Smooth muscle cell (in vitro differentiated cells): ENCODE results near the gene PROP1. TPM values are rescaled to one million over a fixed set of nuclear protein-coding genes. Genes with fewer than 3 reads are reported as not detected.

Experiments used
- DNase-seq: peaks from one replicate; lab custom pipeline; 2025; ENCODE audit not compliant: unreplicated experiment; lab: John Stamatoyannopoulos, UW
- H2AFZ ChIP-seq: fragments of 200-600 bp; sonication (generic); 2 replicates; pipeline ENCODE4 v1.6.0; 2016; ENCODE audit warnings: antibody characterized with exemption, low read depth, mild to moderate bottlenecking
- H3F3A ChIP-seq: fragments of 200-600 bp; sonication (generic); 2 replicates; pipeline ENCODE4 v1.6.0; 2017; ENCODE audit warnings: antibody characterized with exemption, low read depth
- H3K27ac ChIP-seq: fragments of 200-600 bp; sonication (generic); 2 replicates; pipeline ENCODE4 v1.5.1; 2016; ENCODE audit warnings: low read depth, mild to moderate bottlenecking
- H3K27me3 ChIP-seq: fragments of 200-600 bp; sonication (generic); 2 replicates; pipeline ENCODE4 v1.6.1; 2016; ENCODE audit warnings: low read depth, mild to moderate bottlenecking
- H3K36me3 ChIP-seq: fragments of 200-600 bp; sonication (generic); 2 replicates; pipeline ENCODE4 v1.5.1; 2016; ENCODE audit warnings: low read depth
- H3K4me1 ChIP-seq: fragments of 200-600 bp; sonication (generic); 2 replicates; pipeline ENCODE4 v1.5.1; 2016; ENCODE audit warnings: low read depth
- H3K4me2 ChIP-seq: fragments of 200-600 bp; sonication (generic); 2 replicates; pipeline ENCODE4 v1.6.0; 2016; ENCODE audit warnings: mild to moderate bottlenecking
- H3K4me3 ChIP-seq: fragments of 200-600 bp; sonication (generic); 2 replicates; pipeline ENCODE4 v1.5.1; 2016; ENCODE audit warnings: mild to moderate bottlenecking
- H3K79me2 ChIP-seq: fragments of 200-600 bp; sonication (generic); 2 replicates; pipeline ENCODE4 v1.6.0; 2016; ENCODE audit warnings: low read depth, mild to moderate bottlenecking
- H3K9ac ChIP-seq: fragments of 200-600 bp; sonication (generic); 2 replicates; pipeline ENCODE4 v1.6.0; 2016; ENCODE audit warnings: low read depth
- H3K9me3 ChIP-seq: fragments of 200-600 bp; sonication (generic); replicated peaks from 2 replicates; pipeline ENCODE4 v1.5.1; 2016; ENCODE audit warnings: low read depth
- H4K20me1 ChIP-seq: fragments of 200-600 bp; sonication (generic); 2 replicates; pipeline ENCODE4 v1.6.0; 2016; ENCODE audit warnings: low read depth
- WGBS: methylation state at CpG from one replicate; pipeline ENCODE4 v1.1.7; 2016; ENCODE audit warnings: low lambda C conversion rate; 5-methylcytosine and 5-hydroxymethylcytosine counted together
- polyA plus RNA-seq: library from polyadenylated mRNA; unstranded; fragments of >200 nt; fragmentation: Nextera tagmentation; extraction: Ambion mirVana; gene quantifications from 2 replicates; pipeline ENCODE4 v1.2.1, GENCODE V29; 2016
- total RNA-seq: library from RNA; depleted of rRNA; stranded (reverse); fragments of >200 nt; gene quantifications from 2 replicates; pipeline ENCODE4 v1.2.3, GENCODE V29; 2014
- TF ChIP-seq, protein P1 (sequence below): fragments of 200-600 bp; sonication (generic); IDR thresholded peaks from 2 replicates; pipeline ENCODE4 v1.5.1; 2017; ENCODE audit warnings: borderline replicate concordance, mild to moderate bottlenecking, antibody characterized with exemption; ENCODE audit not compliant: insufficient read depth, poor library complexity, severe bottlenecking

Gene PROP1
- total and polyA plus RNA-seq, 2 experiments from 2014 or later = not detected

- no peaks in the 10 kb centered on the region for H4K20me1 ChIP-seq
- H3F3A ChIP-seq = no peaks in the 10 kb centered on the region
- no peaks in the 10 kb centered on the region for H3K36me3 ChIP-seq
- no peak overlapping the region for H3K4me2 ChIP-seq
- no peak overlapping the region for H3K4me3 ChIP-seq
- no peaks in the 10 kb centered on the region for H3K79me2 ChIP-seq
- DNase-seq = no peak
- no peaks in the 10 kb centered on the region for H3K9me3 ChIP-seq
- H3K27me3 ChIP-seq = peaks cover 14% of the 10 kb centered on the region
- H3K9ac ChIP-seq = no peak overlapping the region
- H2AFZ ChIP-seq = no peak overlapping the region
- H3K27ac ChIP-seq = no peak overlapping the region
- no peaks in the 10 kb centered on the region for H3K4me1 ChIP-seq
- TF ChIP-seq, protein P1, sequence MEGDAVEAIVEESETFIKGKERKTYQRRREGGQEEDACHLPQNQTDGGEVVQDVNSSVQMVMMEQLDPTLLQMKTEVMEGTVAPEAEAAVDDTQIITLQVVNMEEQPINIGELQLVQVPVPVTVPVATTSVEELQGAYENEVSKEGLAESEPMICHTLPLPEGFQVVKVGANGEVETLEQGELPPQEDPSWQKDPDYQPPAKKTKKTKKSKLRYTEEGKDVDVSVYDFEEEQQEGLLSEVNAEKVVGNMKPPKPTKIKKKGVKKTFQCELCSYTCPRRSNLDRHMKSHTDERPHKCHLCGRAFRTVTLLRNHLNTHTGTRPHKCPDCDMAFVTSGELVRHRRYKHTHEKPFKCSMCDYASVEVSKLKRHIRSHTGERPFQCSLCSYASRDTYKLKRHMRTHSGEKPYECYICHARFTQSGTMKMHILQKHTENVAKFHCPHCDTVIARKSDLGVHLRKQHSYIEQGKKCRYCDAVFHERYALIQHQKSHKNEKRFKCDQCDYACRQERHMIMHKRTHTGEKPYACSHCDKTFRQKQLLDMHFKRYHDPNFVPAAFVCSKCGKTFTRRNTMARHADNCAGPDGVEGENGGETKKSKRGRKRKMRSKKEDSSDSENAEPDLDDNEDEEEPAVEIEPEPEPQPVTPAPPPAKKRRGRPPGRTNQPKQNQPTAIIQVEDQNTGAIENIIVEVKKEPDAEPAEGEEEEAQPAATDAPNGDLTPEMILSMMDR = no peak
- WGBS = 86% methylated on average over 19 of the region's 19 CpGs
Observed at GRCh38 chr5:177994063-177994462, 2.0 kb downstream of the PROP1 start.

GRCh38 chr5:177992466-177992865 is 3.6 kb downstream of the PROP1 start:
- H3K4me3 ChIP-seq = no peak overlapping the region
- H3K36me3 ChIP-seq = no peaks in the 10 kb centered on the region
- 93% methylated on average over 6 of the region's 6 CpGs for WGBS
- TF ChIP-seq, protein P1 = no peak
- H3K4me2 ChIP-seq = no peak overlapping the region
- H3K9ac ChIP-seq = no peak overlapping the region
- DNase-seq = no peak
- H3K4me1 ChIP-seq = no peaks in the 10 kb centered on the region
- H3K79me2 ChIP-seq = no peaks in the 10 kb centered on the region
- no peaks in the 10 kb centered on the region for H3K9me3 ChIP-seq
- no peaks in the 10 kb centered on the region for H4K20me1 ChIP-seq
- no peaks in the 10 kb centered on the region for H3F3A ChIP-seq
- H3K27ac ChIP-seq = no peak overlapping the region
- H3K27me3 ChIP-seq = peaks cover 6% of the 10 kb centered on the region
- no peak overlapping the region for H2AFZ ChIP-seq

DNA sequence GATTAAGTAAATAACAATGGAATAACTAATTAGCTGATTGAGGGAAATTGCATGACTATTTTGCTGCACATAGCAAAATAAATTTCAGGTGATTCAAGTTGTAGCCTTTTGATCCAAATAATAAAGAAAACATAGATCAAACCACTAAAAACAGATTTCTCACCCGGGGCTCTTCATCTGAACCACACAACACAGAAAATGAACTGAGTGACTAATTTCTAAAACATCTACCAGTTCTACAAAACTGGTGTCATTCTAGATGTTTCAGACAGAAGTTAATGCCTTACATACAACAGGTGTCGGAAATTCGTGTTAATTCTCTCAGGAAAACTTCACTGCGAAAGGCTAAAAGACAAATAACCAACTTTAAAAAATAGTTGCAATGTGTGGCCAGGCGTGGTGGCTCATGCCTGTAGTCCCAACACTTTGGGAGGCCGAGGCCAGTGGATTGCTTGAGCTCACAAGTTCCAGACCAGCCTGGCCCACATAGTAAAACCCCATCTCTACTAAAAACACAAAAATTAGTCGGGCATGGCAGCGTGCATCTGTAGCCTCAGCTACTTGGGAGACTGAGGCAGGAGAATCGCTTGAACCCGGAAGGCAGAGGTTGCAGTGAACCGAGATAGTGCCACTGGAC is 6.9 kb downstream of the PROP1 start:
- WGBS = 89% methylated on average over 11 of the region's 11 CpGs
- no peak overlapping the region for H2AFZ ChIP-seq
- H3K9ac ChIP-seq = no peak overlapping the region
- H3K27me3 ChIP-seq = no peaks in the 10 kb centered on the region
- H3K36me3 ChIP-seq = no peaks in the 10 kb centered on the region
- no peak overlapping the region for H3K4me2 ChIP-seq
- no peaks in the 10 kb centered on the region for H3F3A ChIP-seq
- H4K20me1 ChIP-seq = no peaks in the 10 kb centered on the region
- TF ChIP-seq, protein P1 = no peak
- no peak overlapping the region for H3K4me3 ChIP-seq
- no peaks in the 10 kb centered on the region for H3K9me3 ChIP-seq
- H3K79me2 ChIP-seq = no peaks in the 10 kb centered on the region
- H3K27ac ChIP-seq = no peak overlapping the region
- no peaks in the 10 kb centered on the region for H3K4me1 ChIP-seq
- DNase-seq = no peak

- DNase-seq = no peak
- no peaks in the 10 kb centered on the region for H3K79me2 ChIP-seq
- H3F3A ChIP-seq = no peaks in the 10 kb centered on the region
- H3K4me2 ChIP-seq = no peak overlapping the region
- no peak overlapping the region for H2AFZ ChIP-seq
- no peak overlapping the region for H3K9ac ChIP-seq
- H3K4me3 ChIP-seq = no peak overlapping the region
- H3K36me3 ChIP-seq = no peaks in the 10 kb centered on the region
- WGBS = 87% methylated on average over 9 of the region's 9 CpGs
- H3K27ac ChIP-seq = no peak overlapping the region
- no peaks in the 10 kb centered on the region for H3K9me3 ChIP-seq
- H4K20me1 ChIP-seq = no peaks in the 10 kb centered on the region
- no peaks in the 10 kb centered on the region for H3K27me3 ChIP-seq
- TF ChIP-seq, protein P1 = no peak
- H3K4me1 ChIP-seq = no peaks in the 10 kb centered on the region
Observed at GRCh38 chr5:177987326-177987725, 8.7 kb downstream of the PROP1 start.
